A549 (cell line): Measurements from ENCODE around the gene XPNPEP2.

Source experiments
- KDM1A ChIP-seq: fragments of 200-600 bp; sonication (generic); IDR thresholded peaks from 2 replicates; pipeline ENCODE4 v1.6.1; 2016; ENCODE audit warnings: low read depth, mild to moderate bottlenecking
- NR3C1 ChIP-seq: fragments of >200 bp; sonication (Bioruptor Twin); formaldehyde crosslinking; IDR thresholded peaks from 3 replicates; pipeline ENCODE4 v1.6.1; 2017
- POLR2A ChIP-seq: IDR thresholded peaks from 2 replicates; pipeline ENCODE4 v1.6.1; 2012; ENCODE audit warnings: mild to moderate bottlenecking, low read length
- RAD21 ChIP-seq, 2 experiments: fragments of >200 bp in 1 of 2; sonication (Bioruptor Twin) in 1 of 2; formaldehyde crosslinking in 1 of 2; IDR thresholded peaks in 1 of 2; conservative IDR thresholded peaks in 1 of 2; 2 replicates in 1 of 2; 3 replicates in 1 of 2; pipeline ENCODE4 v1.6.1; 2012 to 2018; ENCODE audit warnings: inconsistent platforms in 1 of 2
- ZSCAN20 ChIP-seq: fragments of 250-450 bp; sonication (Bioruptor Pico); IDR thresholded peaks from 2 replicates; pipeline ENCODE4 v1.8.0; 2022; ENCODE audit warnings: mild to moderate bottlenecking, moderate library complexity
- TF ChIP-seq, protein P1 (sequence below): fragments of >200 bp; sonication (Bioruptor Twin); formaldehyde crosslinking; IDR thresholded peaks from 3 replicates; pipeline ENCODE4 v1.5.1; 2016
- TF ChIP-seq, protein P2 (sequence below): IDR thresholded peaks from 2 replicates; pipeline ENCODE4 v1.6.1; 2012
- TF ChIP-seq, protein P3 (sequence below): IDR thresholded peaks from 2 replicates; pipeline ENCODE4 v1.6.1; 2012; ENCODE audit warnings: low read depth, borderline replicate concordance

DNA sequence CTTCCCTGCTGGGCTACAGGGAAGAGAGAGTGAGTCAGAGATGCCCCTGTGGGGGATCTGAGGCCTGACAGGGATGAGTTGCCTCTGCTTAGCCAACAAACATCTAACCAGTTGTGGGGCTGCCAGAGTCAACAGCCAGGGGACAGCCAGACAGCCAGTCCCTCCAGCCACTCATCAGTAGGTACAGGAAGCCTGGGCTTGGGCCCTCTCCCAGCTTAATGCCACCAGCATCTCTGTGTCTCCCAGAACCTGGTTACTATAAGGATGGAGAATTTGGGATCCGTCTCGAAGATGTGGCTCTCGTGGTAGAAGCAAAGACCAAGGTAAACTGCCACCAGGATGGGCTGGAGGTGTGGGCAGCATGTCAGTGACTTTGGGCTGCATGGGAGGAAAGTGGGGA, 23.7 kb downstream of the XPNPEP2 start:
- TF ChIP-seq, protein P1, sequence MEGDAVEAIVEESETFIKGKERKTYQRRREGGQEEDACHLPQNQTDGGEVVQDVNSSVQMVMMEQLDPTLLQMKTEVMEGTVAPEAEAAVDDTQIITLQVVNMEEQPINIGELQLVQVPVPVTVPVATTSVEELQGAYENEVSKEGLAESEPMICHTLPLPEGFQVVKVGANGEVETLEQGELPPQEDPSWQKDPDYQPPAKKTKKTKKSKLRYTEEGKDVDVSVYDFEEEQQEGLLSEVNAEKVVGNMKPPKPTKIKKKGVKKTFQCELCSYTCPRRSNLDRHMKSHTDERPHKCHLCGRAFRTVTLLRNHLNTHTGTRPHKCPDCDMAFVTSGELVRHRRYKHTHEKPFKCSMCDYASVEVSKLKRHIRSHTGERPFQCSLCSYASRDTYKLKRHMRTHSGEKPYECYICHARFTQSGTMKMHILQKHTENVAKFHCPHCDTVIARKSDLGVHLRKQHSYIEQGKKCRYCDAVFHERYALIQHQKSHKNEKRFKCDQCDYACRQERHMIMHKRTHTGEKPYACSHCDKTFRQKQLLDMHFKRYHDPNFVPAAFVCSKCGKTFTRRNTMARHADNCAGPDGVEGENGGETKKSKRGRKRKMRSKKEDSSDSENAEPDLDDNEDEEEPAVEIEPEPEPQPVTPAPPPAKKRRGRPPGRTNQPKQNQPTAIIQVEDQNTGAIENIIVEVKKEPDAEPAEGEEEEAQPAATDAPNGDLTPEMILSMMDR, result no peak
- TF ChIP-seq KDM1A (no peak), NR3C1 (no peak), RAD21 (conservative IDR thresholded peaks at IDR 0.05 in 1 of 2, IDR thresholded peaks at IDR 0.05 in 1 of 2) (no peak), POLR2A (no peak), ZSCAN20 (CRISPR knock-in tag) (no peak)
- TF ChIP-seq, protein P2, sequence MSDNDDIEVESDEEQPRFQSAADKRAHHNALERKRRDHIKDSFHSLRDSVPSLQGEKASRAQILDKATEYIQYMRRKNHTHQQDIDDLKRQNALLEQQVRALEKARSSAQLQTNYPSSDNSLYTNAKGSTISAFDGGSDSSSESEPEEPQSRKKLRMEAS, result no peak
- TF ChIP-seq, protein P3, sequence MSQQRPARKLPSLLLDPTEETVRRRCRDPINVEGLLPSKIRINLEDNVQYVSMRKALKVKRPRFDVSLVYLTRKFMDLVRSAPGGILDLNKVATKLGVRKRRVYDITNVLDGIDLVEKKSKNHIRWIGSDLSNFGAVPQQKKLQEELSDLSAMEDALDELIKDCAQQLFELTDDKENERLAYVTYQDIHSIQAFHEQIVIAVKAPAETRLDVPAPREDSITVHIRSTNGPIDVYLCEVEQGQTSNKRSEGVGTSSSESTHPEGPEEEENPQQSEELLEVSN, result no peak
